Sciatic nerve (tissue), 2 donors: Measurements from ENCODE around the gene VTA1. TPM values are rescaled to one million over a fixed set of nuclear protein-coding genes. Genes with fewer than 3 reads are reported as not detected.
"Not testable (repeated sequence)": the region's sequence is repeated elsewhere in the genome, so short reads cannot be mapped to it uniquely, and the experiment has no call there.

Experiments
- ATAC-seq: fragments of 200-7000 bp; cut with Tn5 transposase; one replicate; pipeline ENCODE4 v1.9.1; 2020; ENCODE audit warnings: mild to moderate bottlenecking, moderate library complexity
- DNase-seq: peaks from one replicate; pipeline ENCODE4 v3.0.0-alpha.2; 2020; ENCODE audit warnings: low spot score
- intact Hi-C: fragments of 100-400 bp; cut with DNase I; formaldehyde crosslinking; loops from one replicate; pipeline ENCODE4 v1.14.2; 2022
- total RNA-seq: library from RNA; stranded (reverse); fragmentation: NEBNext Ultra II Directional; extraction: Animal tissue kit (Norgen Biotek cat#: 25700); gene quantifications from one replicate; pipeline ENCODE4 v1.2.1, GENCODE V29; 2021
- donor health status: DM: no; HTN: no; CAD: no.
- donor health status: DM: no; HTN: no; CAD: no.

Gene VTA1
- total RNA-seq, 1 donor from 2014 or later = 35.1 TPM

- intact Hi-C loops = no loop called here
- no peak for ATAC-seq
- DNase-seq = no peak
Observed at GRCh38 chr6:142210606-142211005, 63.5 kb downstream of the VTA1 start.

GRCh38 chr6:142213402-142213801 lies 66.3 kb downstream of the VTA1 start:
- DNase-seq = no peak
- no peak for ATAC-seq
- intact Hi-C loops = no loop called here

GRCh38 chr6:142218446-142218845 lies 71.4 kb downstream of the VTA1 start:
- intact Hi-C loops = no loop called here
- DNase-seq (no peak), ATAC-seq (peak; percentile 79)

GRCh38 chr6:142222022-142222421 lies 75.0 kb downstream of the VTA1 start:
- DNase-seq = no peak
- intact Hi-C loops = no loop called here
- no peak for ATAC-seq

GRCh38 chr6:142223938-142224337 lies 76.9 kb downstream of the VTA1 start:
- DNase-seq (no peak), ATAC-seq (no peak)
- intact Hi-C loops = no loop called here

GRCh38 chr6:142225115-142225514 lies 78.1 kb downstream of the VTA1 start:
- ATAC-seq (no peak), DNase-seq (no peak)
- intact Hi-C loops = no loop called here

GRCh38 chr6:142225552-142225951 lies 78.5 kb downstream of the VTA1 start:
- intact Hi-C loops = no loop called here
- DNase-seq (no peak), ATAC-seq (no peak)

- intact Hi-C loops = no loop called here
- ATAC-seq (no peak), DNase-seq (no peak)
Observed at GRCh38 chr6:142226731-142227130, 79.7 kb downstream of the VTA1 start.

- ATAC-seq, DNase-seq, intact Hi-C loops: not testable (repeated sequence)
Observed at GRCh38 chr6:142229518-142230270, 82.6 kb downstream of the VTA1 start.

GRCh38 chr6:142232206-142233044 lies 85.4 kb downstream of the VTA1 start:
- intact Hi-C loops, DNase-seq, ATAC-seq: not testable (repeated sequence)

GRCh38 chr6:142233945-142234682 lies 87.1 kb downstream of the VTA1 start:
- DNase-seq = no peak
- no peak for ATAC-seq
- intact Hi-C loops = no loop called here

- no peak for DNase-seq
- intact Hi-C loops = no loop called here
- no peak for ATAC-seq
Observed at GRCh38 chr6:142235272-142235671, 88.2 kb downstream of the VTA1 start.

GRCh38 chr6:142235791-142236190 lies 88.7 kb downstream of the VTA1 start:
- intact Hi-C loops = no loop called here
- ATAC-seq (no peak), DNase-seq (no peak)

GRCh38 chr6:142236691-142237090 lies 89.6 kb downstream of the VTA1 start:
- intact Hi-C loops = no loop called here
- no peak for ATAC-seq
- no peak for DNase-seq

- no peak for ATAC-seq
- intact Hi-C loops = no loop called here
Observed at GRCh38 chr6:142238881-142239280, 91.8 kb downstream of the VTA1 start.

GRCh38 chr6:142240179-142240578 lies 93.1 kb downstream of the VTA1 start:
- DNase-seq (no peak), ATAC-seq (no peak)
- intact Hi-C loops = no loop called here

More at GRCh38 chr6:142238881-142239280, 91.8 kb downstream of the VTA1 start:
- DNase-seq = no peak

GRCh38 chr6:142241061-142241460 lies 94.0 kb downstream of the VTA1 start:
- ATAC-seq = no peak
- DNase-seq = no peak
- intact Hi-C loops = no loop called here

- DNase-seq = no peak
- intact Hi-C loops = no loop called here
- ATAC-seq = no peak
Observed at GRCh38 chr6:142242269-142242668, 95.2 kb downstream of the VTA1 start.

GRCh38 chr6:142246960-142247359 lies 99.9 kb downstream of the VTA1 start:
- intact Hi-C loops = no loop called here
- no peak for ATAC-seq
- DNase-seq = no peak

- no peak for DNase-seq
- ATAC-seq = no peak
Observed at GRCh38 chr6:142249266-142249665, 102.2 kb downstream of the VTA1 start.

More at GRCh38 chr6:142249266-142249665, 102.2 kb downstream of the VTA1 start:
- intact Hi-C loops = no loop called here
